NCI-H2227 (cell line): ENCODE data around the gene GATA5.

Experiments
- DNase-seq: peaks from one replicate; lab custom pipeline; 2025; ENCODE audit not compliant: unreplicated experiment; lab: John Stamatoyannopoulos, UW

Gene GATA5

GRCh38 chr20:62473717-62474603, 1.8 kb downstream of the GATA5 start:
- no peak for DNase-seq

- DNase-seq: no peak
Observed at GRCh38 chr20:62472941-62473585, 2.7 kb downstream of the GATA5 start.

- no peak for DNase-seq
Observed at GRCh38 chr20:62472138-62472940, 3.5 kb downstream of the GATA5 start.

- DNase-seq: no peak
Observed at GRCh38 chr20:62470459-62470858, 5.3 kb downstream of the GATA5 start.

GRCh38 chr20:62470001-62470400, 5.8 kb downstream of the GATA5 start:
- no peak for DNase-seq

GRCh38 chr20:62469352-62469751, 6.4 kb downstream of the GATA5 start:
- no peak for DNase-seq

GRCh38 chr20:62466806-62467537, 8.8 kb downstream of the GATA5 start:
- no peak for DNase-seq

- DNase-seq: no peak
Observed at GRCh38 chr20:62466072-62466760, 9.6 kb downstream of the GATA5 start.

GRCh38 chr20:62464990-62465389, 10.8 kb downstream of the GATA5 start:
- DNase-seq: no peak

- DNase-seq: no peak
Observed at GRCh38 chr20:62464425-62464770, 11.4 kb downstream of the GATA5 start.

GRCh38 chr20:62463651-62464424, 12.0 kb downstream of the GATA5 start:
- no peak for DNase-seq

- DNase-seq: no peak
Observed at GRCh38 chr20:62462976-62463592, 12.7 kb downstream of the GATA5 start.

GRCh38 chr20:62461834-62462233, 14.0 kb downstream of the GATA5 start:
- DNase-seq: no peak

- DNase-seq: peak; percentile 29
Observed at GRCh38 chr20:62461157-62461556, 14.6 kb downstream of the GATA5 start.

- DNase-seq: no peak
Observed at GRCh38 chr20:62460678-62461077, 15.1 kb downstream of the GATA5 start.

- no peak for DNase-seq
Observed at GRCh38 chr20:62459488-62459887, 16.3 kb downstream of the GATA5 start.

- no peak for DNase-seq
Observed at GRCh38 chr20:62458275-62459251, 17.2 kb downstream of the GATA5 start.

- no peak for DNase-seq
Observed at GRCh38 chr20:62457831-62458230, 18.0 kb downstream of the GATA5 start.
